GM18526 (cell line): Measurements from ENCODE around the gene PKD1L1.

Experiments
- POLR2A ChIP-seq: IDR thresholded peaks from 3 replicates; pipeline ENCODE4 v1.6.1; 2011; ENCODE audit not compliant: insufficient read length; ENCODE audit errors: extremely low read depth

Gene PKD1L1, protein sequence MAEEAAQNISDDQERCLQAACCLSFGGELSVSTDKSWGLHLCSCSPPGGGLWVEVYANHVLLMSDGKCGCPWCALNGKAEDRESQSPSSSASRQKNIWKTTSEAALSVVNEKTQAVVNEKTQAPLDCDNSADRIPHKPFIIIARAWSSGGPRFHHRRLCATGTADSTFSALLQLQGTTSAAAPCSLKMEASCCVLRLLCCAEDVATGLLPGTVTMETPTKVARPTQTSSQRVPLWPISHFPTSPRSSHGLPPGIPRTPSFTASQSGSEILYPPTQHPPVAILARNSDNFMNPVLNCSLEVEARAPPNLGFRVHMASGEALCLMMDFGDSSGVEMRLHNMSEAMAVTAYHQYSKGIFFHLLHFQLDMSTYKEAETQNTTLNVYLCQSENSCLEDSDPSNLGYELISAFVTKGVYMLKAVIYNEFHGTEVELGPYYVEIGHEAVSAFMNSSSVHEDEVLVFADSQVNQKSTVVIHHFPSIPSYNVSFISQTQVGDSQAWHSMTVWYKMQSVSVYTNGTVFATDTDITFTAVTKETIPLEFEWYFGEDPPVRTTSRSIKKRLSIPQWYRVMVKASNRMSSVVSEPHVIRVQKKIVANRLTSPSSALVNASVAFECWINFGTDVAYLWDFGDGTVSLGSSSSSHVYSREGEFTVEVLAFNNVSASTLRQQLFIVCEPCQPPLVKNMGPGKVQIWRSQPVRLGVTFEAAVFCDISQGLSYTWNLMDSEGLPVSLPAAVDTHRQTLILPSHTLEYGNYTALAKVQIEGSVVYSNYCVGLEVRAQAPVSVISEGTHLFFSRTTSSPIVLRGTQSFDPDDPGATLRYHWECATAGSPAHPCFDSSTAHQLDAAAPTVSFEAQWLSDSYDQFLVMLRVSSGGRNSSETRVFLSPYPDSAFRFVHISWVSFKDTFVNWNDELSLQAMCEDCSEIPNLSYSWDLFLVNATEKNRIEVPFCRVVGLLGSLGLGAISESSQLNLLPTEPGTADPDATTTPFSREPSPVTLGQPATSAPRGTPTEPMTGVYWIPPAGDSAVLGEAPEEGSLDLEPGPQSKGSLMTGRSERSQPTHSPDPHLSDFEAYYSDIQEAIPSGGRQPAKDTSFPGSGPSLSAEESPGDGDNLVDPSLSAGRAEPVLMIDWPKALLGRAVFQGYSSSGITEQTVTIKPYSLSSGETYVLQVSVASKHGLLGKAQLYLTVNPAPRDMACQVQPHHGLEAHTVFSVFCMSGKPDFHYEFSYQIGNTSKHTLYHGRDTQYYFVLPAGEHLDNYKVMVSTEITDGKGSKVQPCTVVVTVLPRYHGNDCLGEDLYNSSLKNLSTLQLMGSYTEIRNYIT (N-terminal part only)

DNA sequence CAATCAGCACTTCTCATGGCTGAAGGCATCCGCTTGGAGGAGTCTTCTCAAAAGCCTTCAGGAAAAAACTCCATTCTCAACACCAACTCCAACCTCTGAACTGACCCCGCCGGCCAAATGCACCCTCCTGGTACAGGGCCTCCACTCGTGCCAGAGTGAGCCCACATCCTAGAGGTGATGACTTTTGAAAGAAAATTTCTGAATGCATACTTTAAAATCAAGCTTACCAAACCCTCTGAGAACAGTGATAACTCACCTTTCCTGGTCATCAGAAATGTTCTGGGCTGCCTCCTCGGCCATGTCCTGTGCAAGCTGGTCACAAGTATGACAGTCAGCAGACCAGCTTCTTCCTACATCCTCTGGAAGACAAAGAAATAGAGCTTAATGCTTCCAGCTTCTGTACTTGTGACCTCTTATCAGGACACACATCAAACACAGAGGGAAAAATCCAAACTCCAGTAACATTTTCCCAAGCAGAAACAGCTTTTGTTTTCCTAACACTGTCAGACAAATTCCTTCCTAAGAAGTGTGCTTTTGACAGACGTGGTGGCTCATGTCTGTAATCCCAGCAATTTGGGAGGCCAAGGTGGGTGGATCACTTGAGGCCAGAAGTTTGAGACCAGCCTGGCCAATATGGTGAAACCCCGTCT, at the start of gene PKD1L1:
Gene PKD1L1 (minus strand): TSS at position 326 of the 650 bp plus-strand sequence. CDS start 26 bp downstream, at position 300.
- TF ChIP-seq POLR2A, result no peak

DNA sequence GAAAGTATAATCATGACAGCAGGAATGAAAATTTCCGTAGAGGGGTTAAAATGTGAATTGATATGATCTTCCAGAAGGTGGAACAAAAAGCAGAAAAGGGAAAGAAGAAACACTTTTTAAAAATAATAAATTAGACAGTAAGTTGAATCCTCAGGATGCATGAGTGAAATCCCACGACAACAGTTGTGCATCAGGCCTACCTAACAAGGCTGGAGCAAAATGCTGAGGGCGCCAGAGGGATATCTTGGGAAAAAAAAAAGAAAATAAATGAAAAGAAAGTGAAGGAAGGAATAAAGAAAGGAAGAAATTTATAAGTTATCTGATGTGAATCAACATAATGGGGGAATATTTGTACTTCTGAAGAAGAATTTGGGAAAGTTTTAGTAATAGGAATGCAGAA, 44.2 kb upstream of the PKD1L1 start:
- TF ChIP-seq POLR2A, result no peak

DNA sequence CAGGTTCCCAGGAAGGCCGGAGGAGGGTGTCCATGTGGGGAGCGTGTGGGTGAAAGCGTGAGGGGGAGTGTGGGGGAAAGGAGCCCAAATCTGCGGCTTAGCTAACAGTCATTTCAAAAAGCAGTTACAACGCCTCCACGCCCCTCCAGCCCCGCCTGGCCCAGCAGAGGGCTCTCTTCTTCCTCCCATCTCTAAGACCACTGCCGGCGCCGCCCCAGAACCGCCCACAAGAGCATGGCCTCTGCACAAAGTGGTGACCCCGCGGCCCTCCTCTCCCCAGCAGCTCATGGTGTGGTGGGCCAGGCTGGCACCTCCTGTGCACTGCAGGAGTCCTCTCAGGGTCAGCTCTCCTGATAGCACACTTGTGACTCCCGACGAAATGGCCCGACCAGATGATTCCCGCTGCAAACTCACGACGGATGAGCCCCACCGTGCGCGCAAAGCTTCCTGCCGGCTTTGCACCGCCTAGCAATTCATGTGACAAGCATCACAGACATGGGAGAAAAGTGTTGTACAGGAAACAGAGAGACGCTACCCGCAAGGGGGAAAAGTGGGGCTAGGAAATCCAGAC, 43.6 kb upstream of the PKD1L1 start:
- peak; percentile 54 for TF ChIP-seq POLR2A

GRCh38 chr7:47991270-47991669, 43.0 kb upstream of the PKD1L1 start:
- TF ChIP-seq POLR2A, result no peak

- TF ChIP-seq POLR2A, result no peak
Observed at GRCh38 chr7:47990592-47990991, 42.3 kb upstream of the PKD1L1 start.

DNA sequence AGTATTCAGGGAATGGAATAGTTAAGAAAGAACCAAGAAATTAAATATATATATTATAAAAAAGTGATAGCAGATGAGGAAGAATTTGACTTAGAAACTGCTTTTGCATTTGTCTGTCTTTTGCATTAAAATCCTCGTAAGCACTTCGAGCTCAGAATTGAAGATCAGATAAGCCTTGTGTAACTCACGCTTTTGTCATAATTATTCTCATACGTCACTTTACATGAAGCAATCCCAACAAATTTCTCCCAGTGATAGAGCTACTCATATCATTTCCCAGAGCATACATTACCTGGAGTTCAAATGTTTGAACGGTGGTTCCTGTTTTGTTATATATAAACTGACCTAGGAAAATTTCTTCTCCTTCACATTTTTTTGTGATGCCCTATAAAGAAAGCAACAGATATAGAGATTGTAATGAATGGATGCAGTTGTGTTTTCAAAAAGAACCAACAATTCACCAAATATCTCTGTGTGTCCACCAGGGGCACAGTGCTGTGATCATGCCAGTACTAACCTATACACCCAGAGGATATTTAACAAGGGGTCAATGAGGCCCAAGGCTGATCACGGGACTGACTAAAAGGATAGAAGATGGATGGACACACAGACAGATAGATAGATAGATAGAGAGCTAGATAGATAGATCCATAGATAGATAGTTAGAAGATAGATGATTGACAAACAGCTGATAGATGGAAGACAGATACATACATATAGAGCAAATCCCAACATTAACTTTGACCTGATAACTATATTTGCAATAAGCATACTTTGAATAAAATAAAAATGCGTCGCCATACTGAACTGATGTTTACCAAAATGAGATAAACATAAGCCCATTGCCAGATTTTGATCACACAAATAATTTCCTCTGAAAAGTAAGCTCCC, 40.5 kb upstream of the PKD1L1 start:
- TF ChIP-seq POLR2A, result no peak

GRCh38 chr7:47982610-47983009, 34.3 kb upstream of the PKD1L1 start:
- TF ChIP-seq POLR2A, result no peak

DNA sequence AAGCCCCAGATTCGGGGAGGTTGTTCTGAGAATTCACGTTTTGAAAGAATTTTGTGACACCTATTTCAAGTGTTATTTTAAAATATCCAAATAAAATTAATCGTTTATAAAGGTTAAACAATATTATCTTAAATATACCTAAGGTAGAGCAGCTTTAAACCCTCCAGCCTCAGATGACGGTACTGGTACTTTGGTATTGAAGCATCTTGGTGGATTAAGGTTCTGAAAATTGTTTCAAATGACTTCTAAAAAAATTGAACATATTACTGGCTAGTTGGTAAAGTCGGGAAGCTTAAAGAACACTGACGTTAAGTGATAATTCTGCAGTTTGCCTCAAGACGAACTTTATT, 31.5 kb upstream of the PKD1L1 start:
- no peak for TF ChIP-seq POLR2A

- TF ChIP-seq POLR2A, result peak; percentile 73
Observed at GRCh38 chr7:47979145-47979831, 31.0 kb upstream of the PKD1L1 start, which contains the start of gene HUS1. Gene HUS1 (minus strand): TSS chr7:47979615. CDS start chr7:47979519, 96 bp downstream.

GRCh38 chr7:47978790-47979144, 30.5 kb upstream of the PKD1L1 start:
- no peak for TF ChIP-seq POLR2A

- no peak for TF ChIP-seq POLR2A
Observed at GRCh38 chr7:47973739-47974138, 25.5 kb upstream of the PKD1L1 start.

GRCh38 chr7:47970761-47971160, 22.5 kb upstream of the PKD1L1 start:
- TF ChIP-seq POLR2A, result no peak

- no peak for TF ChIP-seq POLR2A
Observed at GRCh38 chr7:47968847-47969774, 20.8 kb upstream of the PKD1L1 start.
